HG03432 (cell line): ENCODE results near the gene FHIT.

Experiments used
- ATAC-seq: cut with Tn5 transposase; IDR thresholded peaks from one replicate; pipeline ENCODE4 v1.9.1; 2021; ENCODE audit warnings: mild to moderate bottlenecking, moderate library complexity; ENCODE audit not compliant: unreplicated experiment

FHIT gene

DNA sequence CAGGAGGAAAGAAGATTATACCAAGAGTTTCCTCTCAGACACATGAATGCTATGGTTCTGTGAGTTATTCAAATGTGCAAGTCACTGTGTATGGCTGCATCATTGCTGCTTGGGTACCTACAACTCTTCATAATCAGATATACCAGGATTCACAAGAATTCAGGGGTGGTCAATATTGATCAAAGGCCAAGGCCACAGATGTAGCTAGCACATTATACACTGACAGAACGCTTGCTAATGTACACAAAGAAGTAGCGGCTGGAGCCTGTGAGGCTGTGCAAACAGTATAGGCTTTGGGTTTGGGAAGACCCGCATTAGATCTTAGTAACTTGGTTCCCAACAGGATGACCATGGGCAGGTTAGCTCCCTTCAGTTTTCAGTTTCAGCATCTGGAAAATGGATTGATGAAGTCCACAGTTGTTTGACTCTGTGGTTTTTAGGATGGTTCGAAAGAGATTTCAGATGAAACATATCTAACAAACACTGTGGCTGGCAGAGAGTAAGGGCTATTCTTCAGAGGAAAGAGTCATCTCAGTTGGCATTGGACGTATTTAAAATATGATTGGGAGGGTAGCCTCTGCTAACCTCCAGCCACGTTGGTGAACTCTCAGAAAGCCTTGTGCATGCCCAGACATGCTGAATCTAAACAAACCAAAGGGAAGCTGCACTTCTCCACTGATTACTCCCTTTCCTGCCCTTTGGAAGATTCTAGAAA, 1452.7 kb downstream of the FHIT start:
- no peak for ATAC-seq

DNA sequence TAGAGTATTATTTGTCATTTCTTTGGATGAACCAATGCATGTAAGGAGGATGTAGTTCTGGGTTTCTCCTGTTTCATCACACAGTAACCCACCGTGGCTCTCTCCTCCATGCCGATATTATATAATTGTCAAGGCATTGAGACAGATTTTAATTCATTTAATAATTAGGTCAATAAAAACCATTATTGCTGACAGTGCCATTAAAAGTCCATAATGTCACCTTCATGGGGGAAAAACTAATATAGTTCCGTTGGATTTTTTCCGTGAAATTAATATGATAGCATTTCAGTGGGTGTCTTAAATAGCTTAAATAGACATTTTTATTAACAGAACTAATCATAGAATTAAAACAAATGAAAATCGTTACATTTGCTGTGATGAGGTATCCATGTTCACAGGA, 1453.7 kb downstream of the FHIT start:
- no peak for ATAC-seq

DNA sequence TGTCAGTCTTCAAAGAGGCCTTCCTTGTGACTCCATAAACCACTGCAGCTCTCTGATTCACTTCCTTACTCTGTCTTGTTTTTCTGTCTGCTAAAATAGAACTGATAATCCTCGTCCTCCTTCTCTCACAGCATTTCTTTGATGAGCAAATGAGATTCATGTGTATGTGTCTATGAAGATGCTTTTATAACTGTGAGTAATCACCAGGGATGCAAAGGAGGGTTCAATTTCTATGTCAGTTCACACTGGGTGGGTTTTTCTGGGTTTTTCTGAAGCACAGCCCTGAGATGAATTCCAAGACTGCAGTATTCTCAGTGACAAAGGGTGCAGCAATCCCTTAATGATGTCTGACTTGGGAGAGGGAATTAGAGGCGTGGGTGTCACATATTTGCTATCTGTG, 1454.8 kb downstream of the FHIT start:
- no peak for ATAC-seq

DNA sequence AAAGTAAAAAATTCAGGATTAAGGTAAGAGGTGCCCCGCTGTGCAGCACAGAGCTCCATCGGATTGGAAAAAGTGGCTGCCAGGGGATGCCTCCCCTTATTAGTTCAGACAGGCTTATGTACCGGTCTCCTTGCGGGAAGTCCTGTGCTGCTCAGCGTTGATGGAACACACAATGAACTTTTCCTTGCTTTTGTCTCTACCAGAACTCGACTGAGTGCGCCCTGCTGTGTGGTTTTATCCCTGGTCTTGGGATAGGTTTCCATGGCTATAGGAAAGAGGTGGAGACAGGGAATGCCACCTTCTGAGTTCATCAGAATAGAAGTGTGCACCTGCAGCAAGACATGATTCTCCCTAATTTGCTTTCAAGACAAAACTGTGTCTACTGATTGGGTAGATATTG, 1455.5 kb downstream of the FHIT start:
- no peak for ATAC-seq

DNA sequence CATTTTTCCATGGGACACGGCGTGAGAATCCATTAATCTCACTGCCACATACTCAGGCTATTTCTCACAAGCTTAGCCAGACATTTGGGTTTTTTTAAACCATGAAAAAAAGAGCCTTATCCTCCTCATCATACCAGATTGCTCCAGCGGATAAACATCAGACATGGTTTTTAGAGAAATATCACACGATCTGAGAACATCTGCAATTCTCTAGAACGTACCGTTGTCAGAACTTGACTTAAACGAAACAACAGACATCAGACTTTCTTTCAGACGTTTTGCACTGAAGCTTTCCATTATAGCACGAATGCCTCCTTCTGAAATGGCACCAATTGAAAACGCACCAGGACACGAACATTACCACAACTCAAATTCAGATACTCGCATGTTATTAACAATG, 1457.3 kb downstream of the FHIT start:
- ATAC-seq = no peak

DNA sequence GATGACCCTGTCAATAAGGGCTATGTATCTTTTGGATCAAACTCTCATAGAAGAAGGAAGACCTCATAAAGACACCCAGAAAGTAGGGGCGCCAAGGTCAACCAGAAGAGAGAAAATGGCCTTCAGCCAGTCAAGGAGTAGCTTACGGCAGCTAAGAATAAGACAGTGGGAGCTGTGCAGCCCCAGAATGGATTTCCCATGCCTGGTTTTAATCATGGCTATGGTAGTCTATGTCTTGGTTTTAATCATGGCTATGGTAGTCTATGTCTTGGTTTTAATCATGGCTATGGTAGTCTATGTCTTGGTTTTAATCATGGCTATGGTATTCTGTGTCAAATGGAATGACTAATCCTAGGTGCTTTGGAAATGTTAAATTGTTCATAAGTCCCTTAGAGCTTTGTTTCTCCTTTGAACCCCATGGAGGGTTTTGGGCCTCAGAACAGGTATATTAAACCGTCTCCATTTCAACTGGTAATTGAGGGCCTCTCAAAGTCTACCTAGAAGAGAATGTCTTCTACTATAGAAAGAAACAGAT, 1459.4 kb downstream of the FHIT start:
- ATAC-seq = no peak

DNA sequence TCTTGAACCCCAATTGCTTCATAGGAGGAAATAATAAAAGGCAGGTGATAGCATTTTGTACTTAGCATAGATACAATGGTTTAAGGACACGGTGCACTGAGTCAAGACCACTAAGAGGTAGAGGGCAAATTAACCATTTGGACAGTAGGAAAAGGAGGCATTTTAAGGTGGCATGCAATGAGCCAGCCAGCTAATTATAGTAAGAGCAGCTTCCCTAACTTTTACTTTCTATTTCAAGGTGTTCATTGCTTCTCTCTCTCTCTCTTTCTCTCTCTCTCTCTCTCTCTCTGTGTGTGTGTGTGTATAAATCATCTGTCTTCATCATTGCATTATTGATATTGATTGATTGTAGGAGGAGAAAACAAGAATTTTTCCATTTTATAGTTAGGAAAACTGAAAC, 1461.0 kb downstream of the FHIT start:
- no peak for ATAC-seq

DNA sequence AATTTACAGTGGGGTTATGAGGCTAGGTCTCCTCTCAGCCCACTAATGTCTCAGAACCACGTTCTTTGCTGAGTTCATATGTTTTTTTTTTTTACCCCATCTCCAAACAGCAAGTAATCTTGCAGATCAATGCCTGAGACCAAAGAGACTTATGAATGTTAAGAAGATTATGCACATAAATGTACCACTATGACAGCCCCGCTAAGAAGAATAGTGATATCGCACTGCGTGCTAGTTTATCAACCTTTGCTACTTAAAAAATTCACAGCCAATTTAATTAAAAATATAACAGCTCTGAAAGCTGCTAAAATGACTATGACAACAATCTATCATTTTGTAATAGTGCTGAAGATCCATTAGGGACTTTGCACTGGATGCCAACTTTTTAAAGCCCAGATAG, 1462.5 kb downstream of the FHIT start:
- ATAC-seq = no peak

DNA sequence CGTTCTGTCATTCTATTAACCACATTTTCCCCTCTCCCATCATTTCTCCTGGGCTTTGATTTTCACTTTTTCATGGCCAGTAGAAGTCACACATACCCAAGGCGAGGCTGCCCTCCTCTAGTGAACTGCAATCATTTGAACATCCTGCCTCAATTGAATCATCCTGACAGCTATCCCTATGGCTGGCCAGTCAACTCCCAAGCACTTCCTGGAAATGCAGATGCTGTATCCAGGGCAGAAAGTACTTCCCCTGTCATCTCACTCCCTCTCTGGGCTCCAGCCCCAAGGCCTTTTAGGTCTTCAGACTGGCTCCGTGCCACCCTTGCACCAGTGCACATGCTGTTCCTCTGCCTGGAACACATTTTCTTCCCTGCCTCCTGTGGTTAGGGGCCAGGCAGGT, 1463.1 kb downstream of the FHIT start:
- ATAC-seq = no peak

DNA sequence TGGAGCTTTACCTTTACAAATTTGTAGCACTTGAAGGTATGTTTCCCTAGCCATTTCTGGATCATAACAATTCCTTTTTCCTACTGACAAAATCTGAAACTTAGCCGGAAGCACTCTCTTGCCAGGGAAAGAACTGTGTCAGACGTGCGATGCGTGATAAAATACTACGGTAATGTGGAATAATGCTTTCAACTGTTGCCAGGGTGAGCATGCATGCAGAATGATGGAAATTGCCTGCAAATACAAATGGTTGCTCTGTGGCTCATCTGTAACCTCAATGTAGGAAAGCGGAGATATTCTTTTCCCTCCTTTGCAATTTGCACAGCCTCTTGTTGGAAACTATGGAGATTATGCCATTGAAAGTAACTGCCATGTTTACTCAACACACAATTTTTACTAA, 1464.9 kb downstream of the FHIT start:
- ATAC-seq = no peak

DNA sequence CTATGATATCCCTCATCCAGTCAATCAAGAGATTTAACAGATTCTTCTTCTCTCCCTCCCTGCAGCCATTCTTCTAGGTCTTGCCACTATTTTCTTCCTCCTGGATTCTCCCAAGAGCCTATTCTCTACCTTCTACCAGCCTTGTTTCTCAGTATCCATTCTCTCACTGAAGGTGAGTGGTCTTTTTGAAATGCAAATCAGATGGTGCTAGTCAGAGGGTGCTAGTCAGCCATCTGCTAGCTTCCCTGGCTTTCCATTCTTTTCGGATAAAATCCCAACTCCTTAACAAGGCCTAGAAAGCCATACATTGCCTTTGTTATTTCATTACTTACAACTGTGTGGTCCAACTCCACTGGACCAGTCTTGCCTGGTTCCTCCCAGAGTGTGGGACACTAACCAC, 1467.1 kb downstream of the FHIT start:
- no peak for ATAC-seq

DNA sequence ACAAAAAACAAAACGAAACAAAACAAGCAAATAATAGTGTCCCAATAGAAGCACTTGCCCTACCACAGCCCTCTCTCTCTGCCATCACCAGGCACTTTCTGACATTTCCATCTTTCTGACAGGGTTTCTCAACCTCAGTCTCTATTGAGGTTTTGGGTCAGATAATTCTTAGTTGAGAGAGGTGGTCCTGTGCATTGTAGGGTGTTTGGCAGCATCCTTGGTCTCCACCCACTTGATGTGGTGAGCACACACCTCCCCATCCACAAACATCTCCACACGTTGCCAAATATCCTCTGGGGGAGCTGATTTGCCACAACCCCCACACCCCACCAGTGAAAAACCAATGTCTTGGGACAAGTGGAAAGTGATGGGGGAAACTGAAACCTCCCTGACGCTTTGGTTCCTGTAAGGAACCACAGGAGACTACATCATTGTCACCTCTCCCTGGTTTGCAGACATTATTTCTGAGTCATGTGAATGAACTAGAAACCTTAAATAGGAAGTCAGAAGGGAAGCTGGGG, 1467.7 kb downstream of the FHIT start:
- no peak for ATAC-seq

DNA sequence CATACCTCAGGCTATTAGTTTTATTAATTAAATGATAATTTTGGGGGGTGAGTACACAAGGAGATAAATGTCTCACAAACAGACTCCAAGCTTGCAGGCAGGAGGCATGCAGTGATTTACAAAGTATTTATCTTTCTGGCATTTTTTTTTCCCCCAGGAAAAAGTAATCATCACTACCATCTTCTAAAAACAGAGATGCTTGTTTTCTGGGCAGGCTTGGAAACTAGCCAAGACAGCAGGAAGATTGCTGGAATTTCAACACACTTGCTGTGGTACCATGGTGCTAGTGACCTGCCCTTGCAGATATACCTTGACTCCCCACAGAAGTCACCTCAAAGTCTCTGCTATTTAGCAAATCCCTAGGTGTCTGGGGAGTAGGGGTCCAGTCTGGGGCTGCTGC, 1468.6 kb downstream of the FHIT start:
- no peak for ATAC-seq

DNA sequence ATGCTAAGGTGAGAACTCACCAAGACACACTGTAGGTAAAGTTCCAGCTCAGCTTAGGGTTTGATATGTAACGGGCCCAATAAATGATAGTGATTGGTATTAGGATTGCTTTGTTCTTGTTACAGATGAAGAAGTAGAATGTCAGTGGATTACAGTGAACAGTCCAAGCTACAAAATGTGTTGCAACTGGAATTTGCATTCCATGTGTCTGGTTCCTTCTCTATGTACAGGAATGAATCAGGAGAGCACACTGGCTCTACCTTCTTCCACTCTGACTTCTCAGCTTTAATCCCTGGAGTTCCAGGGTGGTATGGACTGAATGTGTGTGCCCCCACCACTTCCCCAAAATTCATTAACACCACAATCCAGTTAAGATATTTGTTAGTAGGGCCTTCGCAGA, 1471.0 kb downstream of the FHIT start:
- ATAC-seq = no peak

DNA sequence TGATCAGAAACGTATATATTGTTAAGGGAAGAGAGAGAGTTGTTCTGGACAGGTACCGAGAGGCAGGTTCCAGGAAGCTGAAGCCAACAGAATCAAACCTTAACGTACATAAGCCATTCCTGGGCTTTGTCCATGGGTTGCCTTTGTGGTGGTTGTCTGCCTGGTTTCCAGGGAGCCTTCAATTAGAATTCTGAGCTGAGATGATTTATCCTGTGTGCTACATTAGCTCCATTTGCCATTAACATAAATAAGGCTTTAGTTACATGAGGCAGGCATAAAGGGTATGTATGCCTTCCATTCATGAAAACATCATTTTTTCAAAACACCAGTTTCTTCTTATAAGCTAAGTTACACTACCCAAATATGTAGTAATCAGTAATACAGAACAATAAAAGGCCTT, 1472.0 kb downstream of the FHIT start:
- no peak for ATAC-seq

DNA sequence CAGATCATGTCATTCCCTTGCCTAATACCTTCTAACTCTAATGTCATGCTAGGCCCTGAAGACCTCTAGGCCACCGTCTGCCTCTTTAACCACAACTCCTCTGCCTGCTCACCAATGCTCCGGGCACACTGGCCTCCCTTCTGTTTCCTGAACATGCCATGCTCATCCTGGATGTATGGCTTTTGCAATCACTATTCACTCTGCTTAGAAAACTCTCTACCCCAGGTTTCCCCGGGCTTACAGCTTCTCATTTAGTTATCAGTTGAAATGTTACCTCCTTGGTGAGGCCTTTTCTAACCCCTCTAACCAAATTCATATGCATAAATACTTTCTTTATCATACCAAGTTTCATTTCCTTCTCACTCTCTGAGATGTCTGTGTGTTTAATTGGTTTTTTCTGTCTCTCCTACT, 1473.6 kb downstream of the FHIT start:
- no peak for ATAC-seq

DNA sequence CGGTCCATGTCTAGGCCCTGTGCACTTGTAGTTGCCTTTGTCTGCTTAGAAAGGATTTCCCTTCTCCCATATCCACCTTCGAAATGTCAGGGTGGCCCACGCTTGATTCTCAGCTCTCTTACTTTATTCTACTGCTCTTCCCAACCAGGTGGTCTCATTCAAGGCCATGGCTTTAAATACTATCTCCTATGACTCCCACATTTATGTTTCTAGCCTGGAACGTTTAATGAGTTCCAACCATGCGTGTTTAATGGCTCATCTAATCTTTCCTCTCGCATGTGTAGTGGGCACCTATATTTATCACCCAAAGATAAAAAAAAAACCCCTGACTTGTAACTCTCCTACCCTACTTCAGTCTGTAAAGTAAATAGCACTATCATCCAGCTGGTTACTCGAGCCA, 1474.2 kb downstream of the FHIT start:
- no peak for ATAC-seq

DNA sequence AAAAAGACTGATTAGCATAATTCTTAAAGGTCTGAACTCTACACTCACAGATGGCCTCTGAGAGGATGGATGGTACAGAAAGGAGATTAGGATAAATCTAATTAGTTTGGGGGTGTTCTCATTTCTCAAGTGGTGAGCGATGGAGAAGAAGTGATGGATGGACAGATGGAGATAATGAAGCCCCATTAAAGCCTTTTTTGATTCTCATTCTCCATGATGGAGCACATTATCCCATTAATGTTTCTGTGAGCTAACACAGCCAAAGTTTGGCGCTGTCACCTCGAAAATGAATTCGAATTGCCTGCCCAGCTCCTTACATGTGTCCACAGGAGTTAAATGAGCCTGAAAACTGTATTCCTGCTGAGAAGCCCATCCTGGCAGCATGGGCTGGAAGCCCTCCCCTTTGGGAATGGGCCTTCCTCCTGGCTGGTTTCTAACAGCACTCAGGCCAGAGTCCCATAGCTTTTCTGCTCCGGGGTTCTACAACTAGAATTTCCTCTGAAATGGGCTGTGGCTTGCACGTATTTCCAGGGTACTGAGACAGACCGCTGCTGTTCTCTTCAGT, 1475.4 kb downstream of the FHIT start:
- ATAC-seq = no peak

DNA sequence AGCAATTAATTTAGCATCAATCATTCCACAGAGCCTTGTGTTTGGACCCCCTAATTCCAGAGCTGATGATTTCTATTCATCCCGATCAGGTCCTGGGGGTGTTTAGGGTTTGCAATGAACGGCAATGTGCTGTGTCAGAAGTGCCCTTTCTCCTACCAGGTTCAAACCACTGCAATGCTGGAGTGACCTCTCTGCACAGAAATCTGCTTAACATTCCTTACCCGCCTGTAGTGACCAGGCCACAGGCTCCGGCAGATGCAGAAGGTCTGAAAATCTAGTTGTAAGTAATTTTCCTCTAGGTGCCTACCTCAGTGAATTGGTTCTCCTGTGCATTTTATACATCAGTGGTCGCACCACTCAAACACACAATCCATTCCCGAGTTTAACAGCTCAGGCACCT, 1476.1 kb downstream of the FHIT start:
- no peak for ATAC-seq

DNA sequence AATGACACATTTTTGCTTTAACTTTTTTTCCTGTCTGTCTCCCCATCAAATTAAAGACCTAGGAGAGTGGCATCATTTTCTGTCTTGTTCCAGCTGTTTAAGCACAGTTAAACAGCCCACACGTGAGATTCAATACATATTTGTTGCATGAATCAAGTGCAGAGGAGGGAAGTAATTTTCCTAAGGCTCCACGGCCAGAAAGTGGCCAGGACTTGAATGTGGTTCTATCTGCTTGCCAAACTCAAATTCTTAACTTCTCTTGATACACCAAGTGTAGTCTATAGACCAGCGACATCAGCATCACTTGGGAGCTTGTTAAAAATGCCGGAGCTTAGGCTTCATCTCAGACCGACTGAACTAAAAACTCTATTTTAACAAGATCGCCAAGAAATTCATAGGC, 1476.6 kb downstream of the FHIT start:
- ATAC-seq = no peak

DNA sequence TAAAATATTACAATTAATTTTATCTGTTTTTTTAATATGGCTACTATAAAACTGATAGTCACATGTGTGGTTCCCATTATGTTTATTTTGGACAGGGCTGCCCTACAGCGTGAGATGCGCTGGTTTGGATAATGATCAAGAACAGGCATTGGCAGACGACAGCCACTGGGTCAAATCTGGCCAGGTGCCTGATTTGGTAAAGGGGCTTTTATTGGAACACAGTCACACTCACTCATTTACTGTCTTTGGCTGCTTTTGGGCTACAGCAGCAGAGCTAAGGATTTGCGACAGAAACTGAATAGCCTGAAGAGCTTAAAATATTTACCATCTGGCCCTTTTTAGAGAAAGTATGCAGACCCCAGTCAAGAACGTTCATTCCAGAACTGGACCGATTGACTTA, 1477.3 kb downstream of the FHIT start:
- no peak for ATAC-seq
